GM11168 (cell line): ENCODE measurements around the gene ARHGAP33.
"Not testable (repeated sequence)": the region's sequence is repeated elsewhere in the genome, so short reads cannot be mapped to it uniquely, and the experiment has no call there.

ENCODE experiments used
- in situ Hi-C: fragments of 300-500 bp; cut with MboI; formaldehyde crosslinking; loops from one replicate; pipeline ENCODE4 v1.12.0; 2022; ENCODE audit warnings: low sequenced_read_pairs; ENCODE audit not compliant: unreplicated experiment

The ARHGAP33 gene

GRCh38 chr19:35824150-35824549, 48.8 kb downstream of the ARHGAP33 start:
- in situ Hi-C loops, result no loop called here

GRCh38 chr19:35828692-35829301, 53.4 kb downstream of the ARHGAP33 start:
- in situ Hi-C loops, result no loop called here

DNA sequence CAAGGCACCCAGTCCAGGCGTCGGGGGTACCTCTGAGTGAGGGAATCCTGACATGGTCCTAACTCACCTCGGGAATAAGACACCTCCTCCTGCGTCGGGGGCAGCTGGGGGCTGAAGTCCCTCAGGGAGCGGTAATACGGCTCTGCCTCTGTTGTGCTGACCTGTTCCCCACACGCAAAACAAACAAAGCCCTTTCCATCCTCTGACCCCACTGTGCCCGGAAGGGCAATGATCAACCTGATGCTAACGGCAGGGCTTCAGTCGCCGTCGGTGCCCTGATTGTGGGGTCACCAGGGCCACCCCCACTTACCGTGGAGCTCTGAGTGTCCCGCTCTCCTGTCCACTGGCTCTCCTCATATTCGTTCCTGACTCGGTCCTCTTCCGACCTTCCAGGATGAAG, 55.6 kb downstream of the ARHGAP33 start:
- in situ Hi-C loops, result no loop called here

- in situ Hi-C loops, result no loop called here
Observed at GRCh38 chr19:35832054-35832453, 56.7 kb downstream of the ARHGAP33 start.

GRCh38 chr19:35833972-35834371, 58.6 kb downstream of the ARHGAP33 start:
- in situ Hi-C loops, result no loop called here

GRCh38 chr19:35836096-35836495, 60.7 kb downstream of the ARHGAP33 start:
- in situ Hi-C loops, result not testable (repeated sequence)
